ENCODE measurements around the gene SMIM26. TPM values are rescaled to one million over a fixed set of nuclear protein-coding genes. Genes with fewer than 3 reads are reported as not detected.

SMIM26 gene
- total RNA-seq, 1 experiment from 2014 or later: 105 TPM

- no peaks in the 10 kb centered on the region for H3K9me3 ChIP-seq (ENCODE audit: insufficient read depth, low read depth)
Measured at GRCh38 chr20:18548465-18548864, 18.8 kb upstream of the SMIM26 start.

GRCh38 chr20:18553746-18554145 lies 13.5 kb upstream of the SMIM26 start:
- H3K36me3 ChIP-seq (ENCODE audit: low read depth): peaks cover 16% of the 10 kb centered on the region
- H2AFZ ChIP-seq: no peak overlapping the region
- no peak for DNase-seq
- no peak for TF ChIP-seq CTCF (conservative IDR thresholded peaks at IDR 0.05)
- TF ChIP-seq EZH2 (IDR thresholded peaks at IDR 0.05; ENCODE audit: low read depth): no peak
- peaks cover 6% of the 10 kb centered on the region; the same call in 1 of the 2 replicates for H3F3A ChIP-seq (ENCODE audit: insufficient read depth, low read depth)
- no TSS peak for BruUV-seq (replicated peaks)
- CTCF ChIA-PET: interaction anchor here (0.5 kb wide), 1 partner anchor 15 kb away, joined by 3 read pairs; no protein-coding TSS in a partner anchor
- no peak overlapping the region for H3K4me2 ChIP-seq
- no peaks in the 10 kb centered on the region for H3K9me2 ChIP-seq (ENCODE audit: insufficient read depth)
- H3K79me2 ChIP-seq (ENCODE audit: low read depth): no peaks in the 10 kb centered on the region
- no peaks in the 10 kb centered on the region for H3K27me3 ChIP-seq (ENCODE audit: insufficient read depth, low read depth)
- H4K20me1 ChIP-seq (ENCODE audit: insufficient read depth): no peaks in the 10 kb centered on the region
- no peaks in the 10 kb centered on the region for H3K9me3 ChIP-seq (ENCODE audit: insufficient read depth, low read depth)
- no peak overlapping the region for H3K27ac ChIP-seq
- H3K4me3 ChIP-seq: no peak overlapping the region
- POLR2A ChIA-PET (ENCODE audit: unreplicated experiment): no interaction called here
- no peaks in the 10 kb centered on the region for H3K4me1 ChIP-seq (replicated peaks; ENCODE audit: insufficient read depth)
- intact Hi-C loops (cut with micrococcal nuclease; ENCODE audit: unreplicated experiment): no loop called here

More at GRCh38 chr20:18548465-18548864, 18.8 kb upstream of the SMIM26 start:
- BruUV-seq (replicated peaks): no TSS peak
- Histone ChIP-seq H3K4me2 (no peak overlapping the region), H3K27me3 (ENCODE audit: insufficient read depth, low read depth) (no peaks in the 10 kb centered on the region), H3K79me2 (ENCODE audit: low read depth) (no peaks in the 10 kb centered on the region), H2AFZ (no peak overlapping the region), H3K9me2 (ENCODE audit: insufficient read depth) (no peaks in the 10 kb centered on the region), H3K4me1 (replicated peaks; ENCODE audit: insufficient read depth) (no peaks in the 10 kb centered on the region), H3K4me3 (no peak overlapping the region), H3K27ac (no peak overlapping the region), H3K36me3 (ENCODE audit: low read depth) (peaks cover 11% of the 10 kb centered on the region), H4K20me1 (ENCODE audit: insufficient read depth) (no peaks in the 10 kb centered on the region), H3F3A (ENCODE audit: insufficient read depth, low read depth) (no peaks in the 10 kb centered on the region)
- no peak for DNase-seq
- intact Hi-C loops (cut with micrococcal nuclease; ENCODE audit: unreplicated experiment): no loop called here
- ChIA-PET CTCF (no interaction called here), POLR2A (ENCODE audit: unreplicated experiment) (no interaction called here)
- no peak for TF ChIP-seq EZH2 (IDR thresholded peaks at IDR 0.05; ENCODE audit: low read depth)
- no peak for TF ChIP-seq CTCF (conservative IDR thresholded peaks at IDR 0.05)

GRCh38 chr20:18567739-18568091 lies 483 bp downstream of the SMIM26 start:
- CTCF ChIA-PET: no interaction called here

More at GRCh38 chr20:18567739-18568091, 483 bp downstream of the SMIM26 start:
- no peaks in the 10 kb centered on the region for H4K20me1 ChIP-seq (ENCODE audit: insufficient read depth)
- POLR2A ChIA-PET (ENCODE audit: unreplicated experiment): no interaction called here
- no TSS peak for BruUV-seq (replicated peaks)
- peak overlapping the region; percentile 74 for H3K27ac ChIP-seq
- peak overlapping the region; percentile 98 for H3K4me2 ChIP-seq
- 0 out of 2 replicates have a peak, but pooled peaks cover 7% of the 10 kb centered on the region for H3K4me1 ChIP-seq (replicated peaks; ENCODE audit: insufficient read depth)
- no peaks in the 10 kb centered on the region for H3K9me3 ChIP-seq (ENCODE audit: insufficient read depth, low read depth)
- peaks cover 23% of the 10 kb centered on the region for H3F3A ChIP-seq (ENCODE audit: insufficient read depth, low read depth)
- peak overlapping the region; percentile 81 for H3K4me3 ChIP-seq
- H3K9me2 ChIP-seq (ENCODE audit: insufficient read depth): no peaks in the 10 kb centered on the region
- TF ChIP-seq EZH2 (IDR thresholded peaks at IDR 0.05; ENCODE audit: low read depth) (no peak), CTCF (conservative IDR thresholded peaks at IDR 0.05) (no peak)
- H3K36me3 ChIP-seq (ENCODE audit: low read depth): peaks cover 6% of the 10 kb centered on the region
- H3K79me2 ChIP-seq (ENCODE audit: low read depth): peaks cover 18% of the 10 kb centered on the region
- intact Hi-C loops (cut with micrococcal nuclease; ENCODE audit: unreplicated experiment): loop anchor here (1.0 to 2.0 kb wide), 2 partner anchors 20 to 61 kb away; partner anchors contain the start of gene SEC23B
- no peaks in the 10 kb centered on the region for H3K27me3 ChIP-seq (ENCODE audit: insufficient read depth, low read depth)
- peak overlapping the region; percentile 89 for H2AFZ ChIP-seq
- no peak for DNase-seq

Measured in PC-9 (cell line).